GM21390 (cell line): Measurements from ENCODE around the gene TGFBR3.
"Not testable (repeated sequence)": the region's sequence is repeated elsewhere in the genome, so short reads cannot be mapped to it uniquely, and the experiment has no call there.

Experiments
- ATAC-seq: cut with Tn5 transposase; IDR thresholded peaks from one replicate; pipeline ENCODE4 v1.9.1; 2021; ENCODE audit not compliant: unreplicated experiment

TGFBR3 gene

DNA sequence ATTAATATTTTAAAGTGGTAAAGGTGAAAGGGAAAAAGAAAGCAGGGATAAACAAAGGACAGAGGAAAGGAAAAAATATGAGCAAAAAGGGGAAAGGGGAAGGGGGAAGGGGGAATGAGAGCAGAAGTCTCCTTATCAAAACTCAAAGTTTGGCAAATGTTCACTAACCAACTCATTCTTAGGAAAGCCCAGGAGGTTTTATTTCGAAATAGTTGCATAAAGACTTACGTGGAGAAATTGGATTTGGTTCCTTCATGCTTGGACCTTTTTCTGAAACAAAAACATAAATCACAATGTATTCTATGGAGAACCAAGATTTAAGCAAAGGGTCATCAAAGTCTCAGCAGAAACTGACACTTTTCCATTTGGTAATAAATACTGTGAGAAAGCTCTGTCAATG, 188.1 kb downstream of the TGFBR3 start:
- ATAC-seq, result no peak

DNA sequence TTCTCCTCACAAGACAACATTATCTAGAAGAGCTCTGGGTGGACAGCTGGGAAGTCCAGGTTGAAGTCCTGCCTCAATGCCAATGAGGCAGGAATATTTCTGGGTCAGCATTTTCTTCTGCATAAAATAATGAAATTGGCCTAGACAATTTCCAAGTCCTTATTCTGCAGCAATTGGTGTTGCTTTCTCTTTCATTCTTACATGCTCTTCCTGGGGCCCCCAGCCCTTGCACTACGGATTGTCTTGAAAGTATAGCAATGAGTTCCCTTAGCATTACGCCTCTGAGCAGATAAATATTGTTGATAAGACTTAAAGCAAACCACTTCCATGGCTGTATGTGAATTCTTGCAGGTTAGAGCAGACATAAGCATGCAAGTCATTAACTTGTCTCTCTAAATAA, 188.5 kb downstream of the TGFBR3 start:
- ATAC-seq, result peak; percentile 95

DNA sequence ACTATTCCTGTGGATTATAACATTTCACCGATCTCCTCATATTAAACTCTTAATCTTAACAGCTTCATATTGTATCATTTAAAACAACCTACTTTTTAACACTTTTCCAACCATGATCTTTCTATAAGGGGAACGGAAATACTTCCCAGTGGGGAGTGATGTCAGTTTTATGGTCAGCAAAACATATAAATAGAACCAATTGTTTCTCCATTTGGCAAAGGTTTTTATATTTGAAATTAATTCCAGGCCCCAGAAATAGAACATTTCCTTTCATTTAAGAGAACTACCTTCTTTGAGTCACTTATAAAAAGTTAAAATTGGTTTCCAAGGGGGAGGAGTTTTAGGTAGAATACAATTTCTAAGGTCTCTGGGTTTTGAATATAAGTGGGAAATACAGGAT, 189.6 kb downstream of the TGFBR3 start:
- ATAC-seq, result no peak

DNA sequence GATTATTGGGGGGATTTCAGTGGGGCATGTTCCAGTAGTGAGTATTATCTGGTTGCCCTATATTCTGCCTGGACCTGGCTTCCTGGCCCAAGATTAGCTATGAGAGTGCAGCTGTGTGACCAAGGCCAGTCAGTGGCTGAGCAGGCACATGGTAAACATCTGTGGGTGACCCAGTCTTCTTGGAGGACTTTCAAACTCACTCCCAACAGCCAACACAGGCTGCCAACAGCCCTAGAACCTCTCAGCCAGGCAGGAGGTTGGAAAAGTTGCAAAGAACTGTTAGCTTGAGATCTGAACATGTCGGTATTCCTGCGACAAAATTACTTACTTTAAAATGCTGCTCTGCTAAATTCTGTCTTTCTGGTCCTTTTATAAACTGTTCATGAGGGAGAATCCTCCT, 192.4 kb downstream of the TGFBR3 start:
- ATAC-seq, result no peak

DNA sequence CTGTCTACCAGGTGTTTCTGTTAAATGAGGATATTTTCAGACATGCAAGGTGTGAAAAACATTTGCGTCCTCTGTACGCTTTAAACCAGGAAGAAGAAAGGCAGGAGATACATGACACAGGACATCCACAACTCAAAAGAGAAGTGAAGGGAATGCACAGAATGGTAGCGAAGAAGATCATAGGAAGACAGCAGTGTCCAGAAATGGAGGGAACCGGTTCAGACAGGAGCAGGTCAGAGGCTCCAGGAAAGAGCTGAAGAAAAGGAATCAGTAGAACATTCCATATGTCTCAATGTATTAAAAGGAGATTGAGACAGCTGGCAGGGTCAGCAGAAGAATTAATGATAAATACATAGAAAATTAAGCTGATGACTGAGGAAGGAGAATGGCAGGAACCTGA, 194.4 kb downstream of the TGFBR3 start:
- no peak for ATAC-seq

DNA sequence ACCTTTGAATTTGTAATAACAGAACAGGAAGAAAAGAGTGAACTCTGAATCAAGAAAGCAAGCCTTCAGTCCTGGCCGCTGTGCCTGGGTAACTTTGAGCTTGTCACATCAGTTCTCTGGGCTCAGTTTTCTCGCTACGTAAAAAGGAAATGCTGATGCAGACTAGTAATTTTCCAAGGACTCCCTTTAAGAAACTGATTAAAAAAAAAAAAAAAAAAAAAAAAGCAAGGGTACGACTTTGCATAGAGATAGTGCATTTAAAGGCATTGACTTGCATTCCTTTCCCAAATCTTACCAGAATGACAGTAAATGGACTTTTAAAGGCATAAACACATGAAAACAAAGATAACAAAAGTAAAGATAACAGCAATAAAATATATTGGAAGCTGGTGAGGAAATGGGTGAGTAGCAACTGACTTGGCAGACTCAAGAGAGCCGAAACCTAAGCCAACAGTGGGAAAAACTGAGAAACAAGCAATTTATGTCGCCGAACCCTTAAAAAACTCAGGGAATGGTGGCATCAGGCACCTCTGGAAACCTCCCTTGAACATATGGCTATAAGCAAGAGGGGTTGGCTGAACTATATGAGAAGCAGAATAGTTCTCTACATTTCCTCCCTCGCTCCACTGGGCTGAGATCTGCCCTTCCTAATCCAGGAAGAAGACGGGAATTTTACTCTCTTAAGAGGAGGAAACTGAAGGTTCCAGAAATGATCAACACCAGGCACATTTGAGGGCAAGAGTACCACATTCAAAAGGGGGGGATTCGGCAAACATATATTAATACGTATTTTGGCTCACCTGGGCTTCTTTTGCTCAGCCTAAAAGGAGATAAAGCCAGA, 196.1 kb downstream of the TGFBR3 start:
- ATAC-seq, result no peak

DNA sequence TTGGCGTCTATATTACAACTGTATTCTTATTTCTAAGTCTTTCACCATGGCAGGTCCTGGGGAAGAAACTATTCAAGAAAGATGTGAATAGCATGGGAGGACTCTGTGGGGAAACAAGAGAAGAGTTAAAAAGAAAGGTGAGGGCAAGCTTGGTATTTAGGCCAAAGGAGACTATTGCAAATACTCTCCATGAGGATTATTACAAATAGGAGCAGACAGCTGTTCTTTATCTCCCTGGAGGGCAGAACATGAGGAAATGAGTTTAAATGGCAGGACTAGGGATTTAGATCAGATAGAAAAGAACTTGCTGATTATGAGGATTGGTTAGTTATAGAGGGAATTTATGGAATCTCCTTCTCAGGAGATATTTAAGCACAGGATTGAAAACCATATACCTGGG, 198.5 kb downstream of the TGFBR3 start:
- ATAC-seq, result no peak

- ATAC-seq, result no peak
Observed at GRCh38 chr1:91685994-91686393, 200.0 kb downstream of the TGFBR3 start.

GRCh38 chr1:91684481-91685196, 201.3 kb downstream of the TGFBR3 start:
- ATAC-seq, result peak; percentile 47

DNA sequence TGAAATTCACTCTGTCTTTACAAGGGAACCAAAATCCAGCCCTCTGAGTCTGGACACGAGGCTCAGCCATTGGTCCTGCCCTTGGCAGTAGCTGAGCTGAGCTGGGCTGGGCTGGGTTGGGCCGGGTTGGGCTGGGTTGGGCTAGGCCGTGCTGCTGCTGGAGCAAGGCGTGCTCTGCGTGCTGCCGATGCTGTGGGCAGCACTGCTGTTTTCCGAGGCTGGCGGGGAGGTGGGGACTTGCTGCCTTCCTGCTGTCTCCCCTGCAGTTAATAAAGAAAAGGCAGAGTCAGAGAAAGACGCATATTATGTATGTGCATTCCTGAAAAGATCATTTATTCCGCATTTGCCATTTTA, 202.4 kb downstream of the TGFBR3 start:
- ATAC-seq, result no peak

DNA sequence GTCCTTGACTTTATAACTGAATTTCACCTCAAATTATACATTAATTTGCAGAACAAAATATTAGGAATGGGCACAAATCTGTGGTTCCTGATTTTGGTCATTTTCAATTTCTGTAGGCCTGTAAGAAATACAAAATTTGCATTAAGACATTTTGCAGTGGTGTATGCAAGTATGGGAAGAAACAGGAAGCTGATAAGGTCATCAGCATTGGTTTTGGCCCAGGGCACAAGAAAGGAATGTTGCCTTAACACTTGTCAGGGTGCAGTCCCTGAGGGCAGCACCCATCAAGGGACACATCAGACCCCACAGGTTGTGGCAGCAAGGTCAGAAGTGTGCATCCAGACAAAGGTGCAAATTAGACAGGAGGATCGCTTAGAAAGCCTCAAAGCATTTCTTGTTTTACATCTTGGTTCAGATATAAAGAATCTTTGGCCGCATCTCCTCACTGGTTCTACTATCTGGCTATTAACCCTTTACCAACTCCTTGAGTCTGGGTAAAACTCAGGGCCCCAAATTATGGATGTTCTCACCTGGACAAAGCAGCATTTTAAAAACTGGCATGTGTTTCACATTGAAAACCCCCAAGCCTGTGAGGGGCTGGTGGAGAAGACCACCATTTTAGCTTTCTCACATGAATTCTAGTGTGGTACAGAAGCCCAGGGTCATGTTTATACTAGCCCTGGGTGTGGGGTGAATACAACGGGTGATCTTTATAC, 202.9 kb downstream of the TGFBR3 start:
- ATAC-seq, result no peak

- ATAC-seq, result no peak
Observed at GRCh38 chr1:91680556-91681155, 205.3 kb downstream of the TGFBR3 start.

GRCh38 chr1:91679446-91679845, 206.5 kb downstream of the TGFBR3 start:
- ATAC-seq, result no peak

DNA sequence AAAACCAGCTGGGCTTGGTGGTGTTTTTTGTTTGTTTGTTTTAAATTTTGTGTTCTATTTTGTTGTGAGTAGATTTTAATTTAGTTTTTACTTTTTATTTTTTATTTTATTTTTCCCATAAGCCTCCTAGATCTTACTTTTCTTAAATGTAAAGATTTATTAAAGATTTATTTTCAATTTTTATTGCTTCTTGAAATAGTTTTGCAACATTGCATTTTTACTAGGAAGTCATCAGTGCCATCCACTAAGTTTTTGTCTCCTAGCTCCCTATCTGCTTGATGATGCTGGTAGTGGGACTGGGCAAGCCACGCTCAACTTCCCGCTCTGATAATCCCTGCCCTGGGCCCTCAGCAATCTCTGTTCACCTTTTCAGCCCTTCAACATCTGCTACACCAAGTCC, 209.9 kb downstream of the TGFBR3 start:
- ATAC-seq, result no peak

GRCh38 chr1:91674107-91674506, 211.8 kb downstream of the TGFBR3 start:
- no peak for ATAC-seq

DNA sequence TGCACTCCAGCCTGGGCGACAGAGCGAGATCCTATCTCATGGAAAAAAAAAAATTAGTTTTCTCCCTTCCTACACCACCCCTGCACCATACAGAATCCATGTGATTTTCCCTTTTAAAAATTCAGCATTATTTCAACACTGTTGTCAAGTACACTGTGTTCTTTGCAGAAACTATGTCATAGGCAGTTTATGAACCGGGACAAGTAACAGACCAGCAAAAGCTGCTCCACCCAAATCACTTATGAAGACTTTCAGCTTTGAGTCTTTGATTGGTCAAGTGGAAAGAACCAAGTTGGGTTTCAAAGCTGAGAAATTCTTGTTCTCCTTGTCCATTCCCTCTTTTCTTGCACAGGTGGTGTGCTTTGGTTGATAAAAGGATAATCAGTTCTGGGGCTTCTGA, 212.3 kb downstream of the TGFBR3 start:
- no peak for ATAC-seq

DNA sequence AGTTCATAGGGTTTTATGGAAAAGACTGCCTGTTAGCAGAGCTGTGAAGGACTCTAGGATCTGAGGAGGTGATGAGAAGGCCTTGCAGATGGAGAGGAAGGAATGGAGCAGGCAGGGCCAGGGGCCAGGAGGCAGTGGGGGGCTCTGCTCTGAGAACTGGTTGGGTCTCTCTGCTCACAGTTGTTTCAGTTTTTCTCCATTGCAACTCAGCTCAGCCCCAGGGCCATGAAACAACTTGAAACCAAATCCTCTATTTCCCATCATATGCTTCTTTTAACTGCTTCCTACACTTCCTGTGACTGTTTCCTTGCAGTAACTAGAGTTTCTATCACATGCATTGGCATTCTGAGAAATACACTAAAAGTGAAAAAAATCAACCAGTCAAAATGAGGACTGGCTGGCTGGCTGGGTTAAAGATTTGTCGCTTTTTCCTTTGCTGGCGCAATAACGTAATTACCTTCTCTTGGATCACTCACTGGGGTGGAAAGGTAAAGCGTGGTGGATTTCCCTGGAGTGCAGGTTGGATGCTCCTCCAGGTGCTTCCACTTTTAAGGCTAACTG, 213.3 kb downstream of the TGFBR3 start:
- ATAC-seq, result no peak

DNA sequence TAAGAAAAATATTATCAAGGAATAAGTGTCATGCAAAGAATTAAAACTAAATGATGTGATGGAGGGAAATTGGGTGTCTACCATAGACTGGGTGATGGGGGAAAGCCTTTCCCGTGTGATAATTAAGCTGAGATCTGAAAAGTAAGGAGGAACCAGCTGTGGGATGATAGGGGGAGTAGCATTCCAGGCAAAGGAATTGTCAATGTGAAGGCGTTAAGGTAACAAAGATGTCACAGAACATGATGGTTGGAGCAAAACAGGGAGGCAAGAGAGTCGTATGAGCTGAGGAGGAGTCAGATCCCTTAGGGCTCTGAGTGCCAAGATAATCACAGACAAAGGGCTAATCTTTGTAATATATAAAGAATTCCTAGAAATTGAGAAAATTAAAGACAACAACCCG, 215.2 kb downstream of the TGFBR3 start:
- no peak for ATAC-seq

GRCh38 chr1:91669584-91670350, 216.2 kb downstream of the TGFBR3 start:
- ATAC-seq, result no peak

DNA sequence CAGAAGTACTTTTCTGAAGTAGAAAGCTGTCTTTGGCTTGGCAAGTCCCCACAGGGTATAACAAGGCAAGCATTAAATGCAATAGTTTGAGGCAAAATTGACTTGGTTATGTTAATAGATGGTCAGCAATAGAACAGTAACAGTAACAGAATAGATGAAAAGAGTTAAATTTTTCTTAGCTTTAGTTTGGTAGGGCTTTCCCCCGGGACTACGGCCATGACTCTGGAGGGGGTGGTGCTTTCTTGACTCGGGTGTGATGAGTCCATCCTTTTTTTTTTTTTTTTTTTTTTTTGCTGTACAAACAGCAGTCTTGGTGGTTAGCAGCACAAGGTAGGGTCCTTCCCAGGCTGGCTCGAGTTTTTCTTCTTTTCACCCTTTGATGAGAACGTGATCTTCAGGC, 219.3 kb downstream of the TGFBR3 start:
- not testable (repeated sequence) for ATAC-seq
